ENCODE results near the gene VAMP1. TPM values are rescaled to one million over a fixed set of nuclear protein-coding genes. Genes with fewer than 3 reads are reported as not detected.
"Not testable (repeated sequence)": the region's sequence is repeated elsewhere in the genome, so short reads cannot be mapped to it uniquely, and the experiment has no call there.

VAMP1 gene
- polyA plus RNA-seq, 1 donor, result 13.5 TPM

- peak; percentile 86 for DNase-seq
These were observed 18.9 kb downstream of the VAMP1 start, which contains the start of gene TAPBPL for GRCh38 chr12:6451348-6452244. TSS of gene TAPBPL (plus strand) at chr12:6452042. CDS start at chr12:6452249, 207 bp downstream.

GRCh38 chr12:6450869-6451347 is 19.6 kb downstream of the VAMP1 start:
- no peak for DNase-seq

- no peak for DNase-seq
These were observed 20.2 kb downstream of the VAMP1 start for GRCh38 chr12:6450091-6450868.

GRCh38 chr12:6444704-6445688 is 25.5 kb downstream of the VAMP1 start, which contains the start of gene CD27:
TSS of gene CD27 (plus strand) at chr12:6444955. CDS start at chr12:6445096, 141 bp downstream.
- no peak for DNase-seq

GRCh38 chr12:6444031-6444430 is 26.4 kb downstream of the VAMP1 start:
- DNase-seq, result no peak

GRCh38 chr12:6443361-6443983 is 27.0 kb downstream of the VAMP1 start:
- DNase-seq, result no peak

GRCh38 chr12:6442836-6443235 is 27.6 kb downstream of the VAMP1 start:
- no peak for DNase-seq

- no peak for DNase-seq
These were observed 30.1 kb downstream of the VAMP1 start for GRCh38 chr12:6440391-6440790.

- no peak for DNase-seq
These were observed 32.1 kb downstream of the VAMP1 start for GRCh38 chr12:6438345-6438744.

GRCh38 chr12:6437586-6437985 is 32.9 kb downstream of the VAMP1 start:
- DNase-seq, result no peak

GRCh38 chr12:6435961-6436715 is 34.3 kb downstream of the VAMP1 start:
- no peak for DNase-seq

- no peak for DNase-seq
These were observed 36.0 kb downstream of the VAMP1 start for GRCh38 chr12:6434205-6435140.

GRCh38 chr12:6432991-6433390 is 37.5 kb downstream of the VAMP1 start:
- no peak for DNase-seq

- DNase-seq, result no peak
These were observed 40.1 kb downstream of the VAMP1 start for GRCh38 chr12:6430124-6430989.

GRCh38 chr12:6428326-6428725 is 42.2 kb downstream of the VAMP1 start:
- no peak for DNase-seq

GRCh38 chr12:6427796-6428195 is 42.7 kb downstream of the VAMP1 start:
- DNase-seq, result not testable (repeated sequence)

- DNase-seq, result no peak
These were observed 43.4 kb downstream of the VAMP1 start for GRCh38 chr12:6426882-6427671.
